ENCODE data around the gene TSC22D3.

The TSC22D3 gene

DNA sequence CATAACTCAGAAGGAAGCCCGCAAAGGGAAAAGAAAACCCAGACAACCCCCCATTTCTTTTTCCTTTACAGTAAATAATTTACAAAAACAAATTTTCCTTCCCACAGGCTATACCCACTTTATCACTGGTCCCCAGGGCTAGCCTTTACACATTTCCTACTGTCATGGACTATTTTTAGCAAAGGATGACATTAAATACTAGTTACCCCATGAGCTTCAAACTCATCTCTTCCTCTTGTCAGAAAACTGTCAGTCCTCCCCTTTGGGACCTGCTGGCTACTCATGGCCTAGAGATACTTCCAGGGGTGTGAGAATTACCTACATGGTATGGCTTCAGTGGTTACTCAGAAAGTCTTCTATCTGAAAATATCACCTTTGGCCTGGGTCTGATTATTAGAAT, 11.9 kb downstream of the TSC22D3 start:
- in situ Hi-C loops (cut with MboI; ENCODE audit: low sequenced_read_pairs), result no loop called here

DNA sequence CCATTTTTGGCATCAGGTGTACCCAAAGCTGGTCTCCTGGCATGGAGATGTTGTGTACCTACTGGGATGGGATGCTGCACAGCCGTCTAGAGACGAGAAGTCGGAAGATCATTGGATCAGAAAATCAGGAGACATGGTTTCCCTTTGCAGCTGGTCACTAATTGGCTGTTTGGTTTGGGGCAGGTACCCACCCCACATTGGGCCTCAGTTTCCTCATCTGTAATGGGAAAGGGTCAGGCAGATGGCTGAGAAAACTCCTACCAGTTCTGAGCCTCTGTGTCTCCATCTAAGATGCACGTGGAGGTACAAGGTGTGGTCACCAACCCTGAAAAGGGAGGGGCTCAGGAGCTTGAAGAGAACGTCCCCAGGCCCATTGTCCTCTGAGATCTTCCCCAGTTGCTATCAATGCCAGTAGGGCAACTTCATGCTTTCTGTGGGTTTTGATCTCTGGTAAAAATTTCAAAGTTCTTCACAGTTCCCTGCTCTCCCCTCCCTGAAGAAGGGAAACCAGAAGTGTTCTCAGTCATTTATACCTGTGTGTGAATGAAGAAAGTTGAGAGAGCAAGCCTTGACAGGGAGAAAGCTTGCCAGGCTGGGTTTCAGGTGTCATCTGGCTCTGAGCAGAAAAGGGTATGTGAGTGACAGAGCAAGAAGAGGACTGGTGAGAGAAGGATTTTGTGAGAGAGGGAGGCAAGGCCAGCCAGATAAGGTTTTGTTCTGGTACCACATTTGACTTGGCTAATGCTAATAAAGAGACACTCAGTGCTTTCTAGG, 15.1 kb downstream of the TSC22D3 start:
- in situ Hi-C loops (cut with MboI; ENCODE audit: low sequenced_read_pairs), result no loop called here

DNA sequence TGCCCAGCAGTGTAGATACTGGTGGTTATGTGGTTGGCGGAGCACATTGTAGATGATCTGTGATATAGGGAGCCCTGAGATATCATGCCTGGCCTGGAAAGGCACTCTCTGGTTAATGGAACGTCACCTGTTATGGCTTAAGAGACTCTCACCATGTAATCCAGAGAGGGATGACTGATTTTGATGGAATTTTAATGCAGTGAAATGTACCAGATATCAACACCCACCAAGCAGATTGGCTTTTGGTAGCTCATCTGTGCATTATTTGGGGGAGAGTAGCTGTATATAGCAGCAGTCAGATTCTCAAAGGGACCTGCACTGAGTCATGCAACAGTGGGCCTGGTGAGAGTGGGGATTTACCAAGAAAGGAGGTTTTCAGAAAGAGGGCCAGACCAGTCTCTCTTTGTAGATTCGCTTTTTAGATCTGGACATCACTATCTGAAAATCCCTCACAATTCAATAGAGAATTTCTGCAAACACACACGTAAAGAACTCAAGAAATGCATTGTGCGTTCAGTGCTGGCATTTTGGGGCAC, 17.3 kb downstream of the TSC22D3 start:
- in situ Hi-C loops (cut with MboI; ENCODE audit: low sequenced_read_pairs), result no loop called here

DNA sequence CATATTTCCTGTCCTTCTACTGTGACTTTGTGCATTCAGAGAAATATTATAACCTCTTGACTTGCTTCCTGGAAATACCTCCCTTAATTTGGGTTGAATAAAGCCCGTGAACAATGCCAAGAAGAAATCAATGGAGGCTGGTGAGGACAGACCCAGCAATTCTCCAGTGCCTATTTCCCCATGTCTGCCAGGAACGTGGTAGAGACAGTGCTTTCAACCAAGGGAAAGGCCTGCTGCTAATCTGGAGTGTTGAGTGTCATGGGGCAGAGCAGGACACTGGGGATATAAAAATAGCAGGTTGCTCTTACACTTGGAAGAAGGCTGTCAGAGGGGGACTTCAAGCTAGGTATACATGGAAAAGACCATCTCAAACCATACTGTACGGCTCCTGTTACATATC, 19.9 kb downstream of the TSC22D3 start:
- in situ Hi-C loops (cut with MboI; ENCODE audit: low sequenced_read_pairs), result no loop called here

DNA sequence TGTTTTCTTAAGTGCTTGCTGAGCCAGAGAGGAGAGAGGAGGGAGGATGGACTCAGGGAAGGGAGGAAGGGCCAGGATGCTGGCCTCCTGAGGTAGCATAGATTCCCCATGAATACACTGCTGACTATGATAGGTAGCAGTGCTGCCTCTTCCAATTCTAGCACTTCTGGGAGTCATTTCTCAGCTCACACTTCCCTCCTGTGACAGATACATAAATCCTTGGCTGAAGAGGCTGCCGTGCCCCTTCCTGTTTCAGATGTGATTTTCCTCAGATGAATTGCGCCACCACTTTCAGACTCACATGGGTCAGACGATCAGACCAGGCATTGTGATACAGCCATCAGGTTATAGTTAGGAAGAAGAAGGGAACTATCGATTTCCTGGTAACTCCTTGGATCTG, 22.4 kb downstream of the TSC22D3 start:
- in situ Hi-C loops (cut with MboI; ENCODE audit: low sequenced_read_pairs), result no loop called here

DNA sequence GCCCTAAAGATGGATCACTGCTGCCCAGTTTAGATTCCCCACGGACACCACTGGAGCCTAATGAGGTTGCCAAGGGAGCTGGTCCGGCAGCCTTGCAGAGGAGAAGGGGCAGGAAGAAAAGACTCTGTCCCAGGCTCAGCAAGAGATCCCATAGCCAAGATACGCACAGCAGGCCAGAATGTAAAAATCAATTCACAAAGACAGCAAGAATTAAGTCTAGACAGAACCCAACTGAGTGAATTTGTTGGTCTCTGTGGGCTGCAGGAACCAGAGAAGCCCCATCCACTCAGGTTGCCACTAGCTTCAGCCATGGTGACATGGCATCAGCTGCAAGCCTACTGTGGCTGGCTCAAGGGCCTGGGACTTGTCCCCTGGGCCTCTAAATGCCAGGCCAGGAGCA, 22.9 kb downstream of the TSC22D3 start:
- in situ Hi-C loops (cut with MboI; ENCODE audit: low sequenced_read_pairs), result no loop called here

DNA sequence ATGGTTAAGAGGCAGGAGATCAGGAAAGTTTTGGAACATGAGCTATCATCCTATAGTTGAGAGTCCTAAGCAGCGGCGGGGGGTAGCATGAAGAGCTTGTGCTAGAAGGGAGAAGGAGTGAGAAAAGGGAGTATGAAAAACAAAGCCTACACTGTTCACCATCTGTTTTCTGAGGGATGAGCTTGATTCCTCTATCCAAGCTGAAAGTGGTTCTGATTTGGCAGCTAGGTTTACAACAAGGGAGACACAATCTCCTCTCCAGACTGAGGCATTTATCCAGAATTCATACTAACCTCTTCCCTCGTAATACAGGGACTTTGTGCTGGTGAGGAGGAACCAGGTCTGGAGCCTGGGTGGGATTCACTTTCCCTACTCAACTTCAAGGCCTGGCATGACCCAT, 23.5 kb downstream of the TSC22D3 start:
- in situ Hi-C loops (cut with MboI; ENCODE audit: low sequenced_read_pairs), result no loop called here

DNA sequence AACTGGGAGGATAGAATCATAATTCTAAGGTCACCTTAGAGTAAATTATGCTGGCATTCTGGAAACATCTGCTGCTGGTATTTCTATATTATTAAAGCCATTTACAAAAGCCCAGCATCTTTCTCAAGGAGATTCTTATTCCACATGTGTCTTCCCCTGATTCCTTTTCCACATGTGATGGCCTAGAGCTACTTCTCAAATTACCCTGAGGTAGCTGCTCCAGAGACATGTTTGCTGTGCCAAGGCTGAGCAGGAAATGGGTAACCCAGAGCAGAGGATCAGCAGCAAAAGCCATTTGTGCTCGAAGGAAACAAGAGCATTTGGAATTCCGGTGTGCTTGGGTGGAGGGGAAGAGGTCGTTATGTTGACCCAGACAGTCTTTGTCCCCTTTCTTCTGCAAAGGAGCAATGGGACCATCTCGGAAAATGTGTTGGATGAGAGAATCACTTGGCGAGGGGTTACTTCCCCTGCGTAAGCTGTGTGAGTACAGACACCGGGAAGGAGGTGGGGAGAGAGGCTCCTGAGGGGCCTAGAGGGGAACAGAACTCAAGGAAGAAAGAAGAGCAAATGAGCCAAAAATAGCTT, 24.6 kb downstream of the TSC22D3 start:
- in situ Hi-C loops (cut with MboI; ENCODE audit: low sequenced_read_pairs), result no loop called here

DNA sequence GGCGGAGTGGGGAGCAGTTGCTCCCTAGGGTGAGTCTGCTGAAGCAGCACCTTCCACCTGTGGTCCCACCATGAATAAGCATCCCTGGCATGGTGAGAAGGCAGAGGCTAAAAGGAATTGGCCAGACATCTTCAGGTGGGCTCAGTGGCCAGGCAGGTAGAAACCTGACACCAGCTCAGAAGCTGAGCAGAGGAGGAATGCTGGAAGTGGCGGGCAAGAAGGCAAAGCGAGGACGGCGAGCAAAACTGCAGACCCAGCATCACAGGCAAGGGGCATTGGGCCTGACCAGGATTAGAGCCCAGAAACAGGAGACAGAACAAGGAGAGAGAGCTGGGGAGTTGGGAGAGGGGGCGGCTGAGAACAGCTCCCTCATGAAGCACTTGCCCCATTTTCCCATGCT, 25.3 kb downstream of the TSC22D3 start:
- in situ Hi-C loops (cut with MboI; ENCODE audit: low sequenced_read_pairs), result no loop called here

DNA sequence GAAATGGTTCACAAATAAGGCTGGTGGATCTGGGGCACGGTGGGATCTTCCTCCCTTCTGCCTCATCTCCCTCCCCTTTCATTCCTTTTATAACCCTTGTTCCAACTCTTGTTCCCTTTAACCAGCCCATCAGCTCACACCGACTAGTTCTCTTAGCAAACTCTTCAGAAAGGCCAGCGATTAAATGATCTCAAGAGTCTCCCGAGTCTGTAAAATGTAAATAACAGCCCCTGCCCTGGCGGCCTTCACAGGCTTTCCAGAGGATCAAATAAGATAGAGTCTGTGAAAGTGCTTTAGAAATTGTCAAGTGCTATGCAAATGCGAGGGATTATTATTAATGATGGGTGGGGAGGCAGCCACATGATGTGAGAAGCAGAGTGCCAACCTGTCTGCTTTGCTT, 27.1 kb downstream of the TSC22D3 start:
- in situ Hi-C loops (cut with MboI; ENCODE audit: low sequenced_read_pairs), result no loop called here

DNA sequence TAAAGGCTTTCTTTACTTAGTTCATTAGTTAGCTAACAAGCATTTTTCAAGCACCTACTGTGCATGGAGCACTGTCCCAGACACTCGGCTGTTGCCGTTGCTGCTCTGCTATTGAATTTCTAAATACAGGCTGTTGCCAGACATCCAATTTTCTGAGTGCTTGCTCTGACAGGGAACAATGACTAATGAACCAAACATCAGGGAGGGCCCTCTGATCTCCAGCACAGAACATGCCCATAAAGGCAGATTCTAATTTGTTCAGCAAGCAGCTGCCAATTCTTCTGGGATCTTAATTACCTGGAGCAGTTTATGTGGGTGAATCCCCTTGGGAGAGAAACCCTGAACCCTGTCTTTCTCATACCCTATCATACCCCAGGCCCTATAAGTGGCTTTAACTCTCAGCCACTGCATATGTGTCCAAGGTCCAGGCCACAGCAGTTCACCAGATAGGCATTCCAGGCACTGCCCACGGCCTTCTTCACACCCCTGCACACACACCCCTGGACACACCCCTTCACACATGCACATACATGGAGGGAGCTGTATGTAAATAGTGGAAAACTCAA, 27.9 kb downstream of the TSC22D3 start:
- in situ Hi-C loops (cut with MboI; ENCODE audit: low sequenced_read_pairs), result no loop called here

DNA sequence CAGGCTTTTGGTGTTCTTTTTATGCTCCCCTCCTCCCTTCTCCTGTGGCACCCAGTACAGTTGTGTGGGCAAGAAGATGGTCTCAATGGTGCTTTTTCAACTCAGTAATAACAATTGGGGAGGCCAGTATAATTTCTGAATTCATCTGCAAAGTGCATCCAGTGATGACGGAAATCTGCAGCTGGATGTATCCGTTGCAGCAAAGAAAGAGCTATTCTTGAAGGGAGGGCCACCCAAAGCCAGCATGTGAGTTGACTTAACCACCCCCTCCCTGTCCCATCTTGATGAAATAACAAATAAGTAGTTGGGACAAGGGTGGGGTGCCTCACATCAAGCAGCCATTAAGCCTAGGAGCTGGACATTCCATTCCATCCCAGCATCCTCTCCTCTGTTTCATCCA, 30.7 kb downstream of the TSC22D3 start:
- in situ Hi-C loops (cut with MboI; ENCODE audit: low sequenced_read_pairs), result no loop called here

DNA sequence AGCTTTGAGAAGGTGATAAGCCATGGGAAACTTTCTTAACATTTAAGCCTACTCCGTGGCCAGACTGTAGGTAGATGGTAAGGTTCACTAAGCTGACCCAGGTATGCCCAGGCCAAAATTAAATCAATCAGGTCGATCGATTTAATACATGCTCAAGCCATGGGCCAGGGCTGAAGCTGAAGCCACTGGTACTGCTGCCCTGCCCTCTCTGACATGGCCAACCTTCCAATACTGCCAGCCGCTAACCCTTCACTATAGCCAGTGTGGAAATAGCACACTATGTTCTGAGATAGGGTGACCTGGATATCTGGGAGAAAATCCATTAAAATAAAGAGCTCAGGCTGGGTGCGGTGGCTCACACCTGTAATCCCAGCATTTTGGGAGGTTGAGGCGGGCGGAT, 31.6 kb downstream of the TSC22D3 start:
- in situ Hi-C loops (cut with MboI; ENCODE audit: low sequenced_read_pairs), result no loop called here

DNA sequence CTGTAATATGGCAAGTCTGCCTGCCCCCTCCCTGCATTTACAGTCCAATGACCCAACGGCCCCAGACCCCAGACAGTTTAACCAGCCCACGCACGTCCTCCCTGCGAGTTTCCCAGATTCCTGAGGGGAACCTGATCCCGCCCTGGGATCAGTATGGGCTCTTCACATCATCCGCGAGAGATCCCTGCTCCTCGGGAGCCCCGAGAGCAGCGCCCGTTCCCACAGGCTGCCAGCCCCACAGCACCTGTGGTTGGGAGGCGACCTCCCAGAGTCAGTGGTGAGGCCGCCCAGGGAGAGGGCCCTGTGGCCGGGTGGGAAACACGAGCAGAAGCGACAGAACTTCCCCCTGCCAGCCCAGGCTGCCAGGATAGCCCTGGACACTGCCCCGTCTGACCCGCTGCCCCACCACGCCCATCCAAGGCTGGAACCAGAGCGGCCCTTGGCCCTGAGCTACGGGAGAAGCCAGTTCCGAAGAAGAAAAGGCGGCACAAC, 32.8 kb downstream of the TSC22D3 start:
- in situ Hi-C loops (cut with MboI; ENCODE audit: low sequenced_read_pairs), result no loop called here

DNA sequence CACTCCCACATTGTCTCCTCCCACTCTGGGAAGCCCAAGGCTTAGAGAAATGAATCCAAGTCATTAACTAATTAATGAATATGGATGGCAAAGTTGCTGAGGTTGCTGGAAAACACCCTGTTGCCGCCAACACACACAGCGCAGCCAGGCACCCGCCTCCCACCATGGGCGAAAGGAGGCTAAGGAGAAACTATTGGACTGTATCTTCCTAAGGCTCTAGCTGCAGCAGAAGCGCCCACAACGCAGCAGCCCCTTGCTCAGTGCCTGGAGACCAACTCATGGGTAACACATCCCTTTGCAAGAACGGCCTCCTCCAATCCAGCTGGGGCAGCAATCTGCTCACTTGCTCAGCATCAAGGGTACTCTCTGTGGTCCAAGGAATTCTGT, 34.2 kb downstream of the TSC22D3 start:
- in situ Hi-C loops (cut with MboI; ENCODE audit: low sequenced_read_pairs), result no loop called here

DNA sequence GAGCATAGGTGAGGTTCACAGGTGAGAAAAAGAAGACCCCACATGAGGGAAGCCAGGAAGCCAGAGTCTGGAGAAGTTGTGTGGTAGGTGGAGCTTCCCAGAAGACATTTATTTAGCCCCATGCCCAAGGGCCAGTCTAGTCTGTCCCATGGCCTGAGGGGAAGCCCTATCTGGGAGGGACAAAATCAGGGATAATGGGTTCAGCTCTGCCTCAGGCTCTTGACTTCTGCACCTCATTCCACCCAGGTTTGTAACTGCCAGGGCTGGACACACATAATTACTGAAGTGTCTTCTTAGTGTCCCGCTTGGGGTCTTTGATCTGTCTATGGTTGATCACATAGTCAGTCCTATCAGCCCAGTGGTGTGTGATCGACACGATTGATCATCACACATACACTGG, 36.0 kb downstream of the TSC22D3 start:
- in situ Hi-C loops (cut with MboI; ENCODE audit: low sequenced_read_pairs), result no loop called here

DNA sequence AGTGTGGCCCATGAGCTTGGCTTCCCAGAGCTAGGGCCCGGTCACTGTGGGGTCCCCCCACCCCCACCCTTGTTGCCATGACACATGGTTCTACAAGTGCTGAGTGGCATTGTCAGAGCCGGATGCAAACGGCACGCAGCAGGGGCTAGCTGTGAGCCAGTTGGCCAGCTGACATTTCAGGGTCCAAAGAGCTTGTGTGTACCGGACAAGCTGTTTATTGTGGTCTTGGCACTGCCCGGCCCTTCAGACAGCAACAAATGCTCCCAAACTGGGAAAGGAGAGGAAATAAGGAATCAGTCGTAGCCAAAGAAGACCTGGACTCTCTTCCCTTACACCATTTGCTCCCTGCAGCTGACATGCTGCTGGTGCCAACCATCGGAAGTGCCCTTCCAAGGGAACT, 36.8 kb downstream of the TSC22D3 start:
- in situ Hi-C loops (cut with MboI; ENCODE audit: low sequenced_read_pairs), result no loop called here

DNA sequence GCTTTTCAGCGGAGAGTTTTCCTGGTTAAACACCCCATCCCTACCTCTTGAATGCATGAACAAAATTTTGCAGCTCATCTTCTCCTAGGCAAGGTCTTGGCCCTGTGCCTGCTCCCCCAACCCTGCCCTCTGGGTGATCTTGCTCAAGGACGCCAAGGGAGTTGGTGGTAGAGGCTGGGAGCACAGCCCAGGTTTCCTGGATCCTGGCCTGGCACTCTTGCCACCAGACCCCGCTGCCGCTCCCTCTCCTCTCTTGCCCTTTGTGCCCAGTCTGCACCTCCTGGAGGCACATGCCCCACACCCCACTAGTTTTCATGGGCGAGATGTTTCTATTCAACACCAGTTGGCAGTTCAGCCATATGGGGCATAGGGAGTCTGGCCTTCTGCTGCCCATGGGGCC, 37.3 kb downstream of the TSC22D3 start:
- in situ Hi-C loops (cut with MboI; ENCODE audit: low sequenced_read_pairs), result no loop called here

DNA sequence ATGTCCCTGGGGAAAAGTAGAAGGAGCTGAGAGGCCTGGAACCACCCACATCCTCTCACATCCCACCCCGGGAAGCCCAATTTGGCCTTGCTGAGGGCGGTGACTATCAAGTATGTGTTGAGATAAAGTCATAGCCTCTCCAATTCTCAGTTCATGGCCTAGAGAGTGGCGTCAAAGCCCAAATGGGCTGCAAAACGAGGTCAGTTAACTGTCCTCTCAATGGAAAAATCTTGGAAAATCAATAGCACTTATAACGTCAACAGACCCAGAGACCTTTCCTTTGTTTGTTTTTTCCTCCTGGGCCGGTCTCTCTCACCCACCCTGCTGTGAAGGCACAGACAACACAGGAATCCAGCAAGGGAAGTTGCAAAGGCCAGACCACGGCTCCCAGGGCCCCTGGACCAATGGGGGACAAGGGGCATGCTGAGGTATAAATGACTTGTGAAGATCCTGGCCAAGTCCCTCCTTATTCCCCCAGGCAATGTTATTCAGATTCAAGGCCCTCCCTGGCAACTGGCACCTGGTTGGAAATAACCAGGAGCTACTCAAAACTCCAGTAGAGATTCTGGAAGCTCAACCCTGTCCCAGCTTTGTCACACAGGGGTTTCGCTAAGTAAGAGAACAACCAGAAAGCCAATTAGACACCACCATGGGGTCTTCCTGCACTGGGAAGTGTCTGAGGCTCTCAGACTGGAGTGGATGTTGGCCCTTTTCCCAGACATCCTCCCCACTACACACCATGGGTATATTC, 38.6 kb downstream of the TSC22D3 start:
- in situ Hi-C loops (cut with MboI; ENCODE audit: low sequenced_read_pairs), result no loop called here

DNA sequence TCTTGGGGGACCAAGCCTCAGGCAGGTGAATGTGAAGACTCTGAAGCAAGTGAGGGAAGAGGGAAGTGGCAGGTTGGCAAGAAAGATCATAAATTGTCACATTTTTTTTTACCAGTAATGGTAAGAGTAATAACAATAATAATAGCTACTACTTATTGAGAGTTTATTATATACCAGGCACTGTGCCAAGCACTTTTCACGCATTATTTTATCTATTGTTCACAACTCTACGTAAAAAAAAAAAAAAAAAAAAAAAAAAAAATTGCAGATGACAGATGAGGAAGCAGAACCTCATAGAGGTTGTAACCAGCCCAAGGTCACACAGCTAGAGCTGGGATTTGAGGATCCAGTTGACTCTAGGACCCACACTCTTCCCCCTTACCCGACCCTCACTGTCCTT, 40.9 kb downstream of the TSC22D3 start:
- in situ Hi-C loops (cut with MboI; ENCODE audit: low sequenced_read_pairs), result no loop called here

DNA sequence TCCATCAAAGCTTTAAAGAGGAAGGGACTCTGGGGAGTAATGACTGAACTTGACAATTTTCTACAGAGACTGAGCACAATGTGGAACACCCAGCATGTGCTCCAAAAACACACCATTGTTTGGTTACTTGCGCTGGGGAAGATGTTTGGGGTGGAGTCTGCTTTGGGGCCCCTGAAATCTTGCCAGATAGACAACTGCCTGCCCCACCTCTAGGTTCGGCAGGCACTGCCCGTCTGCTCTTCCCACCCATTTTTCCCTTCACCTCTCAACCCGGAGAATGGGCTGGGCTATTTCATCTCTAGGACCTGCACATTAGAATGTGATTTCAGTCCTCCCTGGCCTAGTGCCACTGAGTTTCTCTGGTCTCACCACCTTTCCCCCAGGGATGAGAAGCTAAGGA, 41.9 kb downstream of the TSC22D3 start:
- in situ Hi-C loops (cut with MboI; ENCODE audit: low sequenced_read_pairs), result no loop called here

Data from HL-60/S4 (cell line).